SK-N-SH treated with all-trans-retinoic acid at 6 μM for 48 hours (cell line): ENCODE data around the gene OBSCN.
A peak's percentile ranks its signal among the peaks of the same experiment; 100 is the strongest.

Source experiments
- ATAC-seq: fragments of 200-7000 bp; cut with Tn5 transposase; 3 replicates; pipeline ENCODE4 v1.9.1; 2020; ENCODE audit warnings: mild to moderate bottlenecking, moderate library complexity
- BACH2 ChIP-seq: fragments of 250-450 bp; sonication (Bioruptor Pico); IDR thresholded peaks from 2 replicates; pipeline ENCODE4 v1.9.0; 2021; ENCODE audit warnings: mild to moderate bottlenecking, borderline replicate concordance
- CSDC2 ChIP-seq: fragments of 250-450 bp; sonication (Bioruptor Pico); IDR thresholded peaks from 2 replicates; pipeline ENCODE4 v1.5.0; 2020; ENCODE audit warnings: mild to moderate bottlenecking, moderate library complexity
- CSRNP3 ChIP-seq: fragments of 250-450 bp; sonication (Bioruptor Pico); IDR thresholded peaks from 2 replicates; pipeline ENCODE4 v1.5.1; 2021; ENCODE audit warnings: mild to moderate bottlenecking, moderate library complexity
- ESRRG ChIP-seq: fragments of 250-450 bp; sonication (Bioruptor Pico); IDR thresholded peaks from 2 replicates; pipeline ENCODE4 v1.6.1; 2021; ENCODE audit warnings: mild to moderate bottlenecking
- GLIS3 ChIP-seq: fragments of 250-450 bp; sonication (Bioruptor Pico); IDR thresholded peaks from 2 replicates; pipeline ENCODE4 v1.5.0; 2020; ENCODE audit warnings: mild to moderate bottlenecking, moderate library complexity
- ISL1 ChIP-seq: fragments of 250-450 bp; sonication (Bioruptor Pico); IDR thresholded peaks from 2 replicates; pipeline ENCODE4 v2.1.2; 2022; ENCODE audit warnings: mild to moderate bottlenecking, moderate library complexity
- OSR1 ChIP-seq: fragments of 250-450 bp; sonication (Bioruptor Pico); IDR thresholded peaks from 2 replicates; pipeline ENCODE4 v1.8.0; 2022; ENCODE audit warnings: moderate library complexity, mild to moderate bottlenecking, inconsistent platforms
- PATZ1 ChIP-seq: fragments of 250-450 bp; sonication (Bioruptor Pico); IDR thresholded peaks from 2 replicates; pipeline ENCODE4 v1.8.0; 2020; ENCODE audit warnings: mild to moderate bottlenecking, moderate library complexity, borderline replicate concordance
- POU6F1 ChIP-seq: fragments of 250-450 bp; sonication (Bioruptor Pico); IDR thresholded peaks from 2 replicates; pipeline ENCODE4 v1.8.0; 2021; ENCODE audit warnings: low read depth, mild to moderate bottlenecking, moderate library complexity, borderline replicate concordance
- RARB ChIP-seq: fragments of 250-450 bp; sonication (Bioruptor Pico); IDR thresholded peaks from 2 replicates; pipeline ENCODE4 v1.8.0; 2021; ENCODE audit warnings: mild to moderate bottlenecking, moderate library complexity
- SNAI2 ChIP-seq: fragments of 250-450 bp; sonication (Bioruptor Pico); IDR thresholded peaks from 2 replicates; pipeline ENCODE4 v1.5.0; 2020; ENCODE audit warnings: mild to moderate bottlenecking, moderate library complexity
- TOX ChIP-seq: fragments of 250-450 bp; sonication (Bioruptor Pico); IDR thresholded peaks from 2 replicates; pipeline ENCODE4 v1.8.0; 2021; ENCODE audit warnings: mild to moderate bottlenecking, moderate library complexity, borderline replicate concordance
- TSHZ2 ChIP-seq: fragments of 250-450 bp; sonication (Bioruptor Pico); IDR thresholded peaks from 2 replicates; pipeline ENCODE4 v1.5.0; 2020; ENCODE audit warnings: mild to moderate bottlenecking, moderate library complexity
- ZC3H10 ChIP-seq: fragments of 250-450 bp; sonication (Bioruptor Pico); IDR thresholded peaks from 2 replicates; pipeline ENCODE4 v1.5.1; 2021; ENCODE audit warnings: mild to moderate bottlenecking, moderate library complexity
- ZFP3 ChIP-seq: fragments of 250-450 bp; sonication (Bioruptor Pico); IDR thresholded peaks from 2 replicates; pipeline ENCODE4 v1.5.0; 2020; ENCODE audit warnings: mild to moderate bottlenecking, moderate library complexity
- ZFP30 ChIP-seq: fragments of 450-650 bp; formaldehyde crosslinking; IDR thresholded peaks from 2 replicates; pipeline ENCODE4 v1.5.0; 2022; ENCODE audit warnings: mild to moderate bottlenecking, moderate library complexity
- ZNF565 ChIP-seq: fragments of 450-650 bp; formaldehyde crosslinking; conservative IDR thresholded peaks from 2 replicates; pipeline ENCODE4 v1.5.0; 2020; ENCODE audit warnings: low read depth, mild to moderate bottlenecking, moderate library complexity
- ZNF8 ChIP-seq: fragments of 450-650 bp; formaldehyde crosslinking; IDR thresholded peaks from 2 replicates; pipeline ENCODE4 v1.5.0; 2020; ENCODE audit warnings: mild to moderate bottlenecking, moderate library complexity

OBSCN gene

GRCh38 chr1:228306275-228307217 lies 98.7 kb downstream of the OBSCN start:
- ATAC-seq = peak; percentile 22

GRCh38 chr1:228307218-228308023 lies 99.6 kb downstream of the OBSCN start:
- ATAC-seq = no peak
- TF ChIP-seq PATZ1 (CRISPR knock-in tag) (no peak), GLIS3 (CRISPR knock-in tag) (no peak)

More at GRCh38 chr1:228306275-228307217, 98.7 kb downstream of the OBSCN start:
- TF ChIP-seq ESRRG (CRISPR knock-in tag) = no peak
- TF ChIP-seq TSHZ2 (CRISPR knock-in tag) = no peak
- no peak for TF ChIP-seq ZNF8 (CRISPR knock-in tag)
- TF ChIP-seq PATZ1 (CRISPR knock-in tag) = no peak
- TF ChIP-seq ZFP3 = no peak
- no peak for TF ChIP-seq ZC3H10 (CRISPR knock-in tag)
- TF ChIP-seq SNAI2 (CRISPR knock-in tag) = no peak
- TF ChIP-seq POU6F1 (CRISPR knock-in tag) = no peak
- no peak for TF ChIP-seq GLIS3 (CRISPR knock-in tag)
- TF ChIP-seq ZFP30 (CRISPR knock-in tag) = no peak
- no peak for TF ChIP-seq BACH2 (CRISPR knock-in tag)
- no peak for TF ChIP-seq RARB (CRISPR knock-in tag)
- TF ChIP-seq TOX (CRISPR knock-in tag) = no peak
- TF ChIP-seq ISL1 (CRISPR knock-in tag) = no peak
- TF ChIP-seq CSRNP3 = no peak

- ATAC-seq = no peak
- TF ChIP-seq RARB (CRISPR knock-in tag) = no peak
- TF ChIP-seq CSDC2 (CRISPR knock-in tag) = no peak
- no peak for TF ChIP-seq SNAI2 (CRISPR knock-in tag)
- TF ChIP-seq BACH2 (CRISPR knock-in tag) = no peak
- no peak for TF ChIP-seq OSR1
- no peak for TF ChIP-seq TSHZ2 (CRISPR knock-in tag)
- TF ChIP-seq ZFP3 = no peak
- TF ChIP-seq GLIS3 (CRISPR knock-in tag) = no peak
- TF ChIP-seq ZNF565 (CRISPR knock-in tag) = no peak
- no peak for TF ChIP-seq ZNF8 (CRISPR knock-in tag)
- no peak for TF ChIP-seq PATZ1 (CRISPR knock-in tag)
These were observed 100.3 kb downstream of the OBSCN start for GRCh38 chr1:228308085-228308601.
